Activated T-helper 17 cell treated with anti-CD3 and anti-CD28 coated beads, Interleukin-2, amount 50 U/mL, for 72 hours (primary cell): ENCODE results near the gene CFL1. TPM values are rescaled to one million over a fixed set of nuclear protein-coding genes. Genes with fewer than 3 reads are reported as not detected.
A peak's percentile ranks its signal among the peaks of the same experiment; 100 is the strongest.
"Not testable (repeated sequence)": the region's sequence is repeated elsewhere in the genome, so short reads cannot be mapped to it uniquely, and the experiment has no call there.

Source experiments
- ATAC-seq: fragments of 150-1000 bp; cut with Tn5 transposase; replicated peaks from 2 replicates; pipeline ENCODE4 v1.10.0; 2021; ENCODE audit warnings: mild to moderate bottlenecking, moderate library complexity
- H3K27ac Mint-ChIP-seq: one replicate; pipeline ENCODE4 v1.8.0; 2022; ENCODE audit warnings: mixed read lengths
- H3K27me3 Mint-ChIP-seq: one replicate; pipeline ENCODE4 v1.8.0; 2022; ENCODE audit warnings: mixed read lengths
- H3K36me3 Mint-ChIP-seq: one replicate; pipeline ENCODE4 v1.8.0; 2022; ENCODE audit warnings: low read depth, mild to moderate bottlenecking, mixed read lengths
- H3K4me1 Mint-ChIP-seq: one replicate; pipeline ENCODE4 v1.8.0; 2022; ENCODE audit warnings: mixed read lengths
- H3K4me3 Mint-ChIP-seq: one replicate; pipeline ENCODE4 v1.8.0; 2022; ENCODE audit warnings: mild to moderate bottlenecking, mixed read lengths
- H3K9me3 Mint-ChIP-seq: one replicate; pipeline ENCODE4 v1.8.0; 2022; ENCODE audit warnings: mixed read lengths
- total RNA-seq, 2 donors: library from RNA; stranded (reverse); gene quantifications; one replicate each; pipeline ENCODE4 v1.2.3, GENCODE V29; 2022

Gene CFL1
- total RNA-seq, 2 donors from 2014 or later, result 682 to 1,566 TPM

- Mint-ChIP-seq H3K4me3 (no peak overlapping the region), H3K4me1 (peaks cover 11% of the 10 kb centered on the region), H3K9me3 (no peaks in the 10 kb centered on the region), H3K27me3 (no peaks in the 10 kb centered on the region), H3K27ac (no peak overlapping the region), H3K36me3 (peaks cover 45% of the 10 kb centered on the region)
- ATAC-seq, result peak; percentile 63
Observed at GRCh38 chr11:65851083-65851579, 6.8 kb downstream of the CFL1 start.

GRCh38 chr11:65850217-65851082 lies 7.5 kb downstream of the CFL1 start:
- H3K27ac Mint-ChIP-seq, result no peak overlapping the region

GRCh38 chr11:65849771-65850216 lies 8.2 kb downstream of the CFL1 start:
- H3K27me3 Mint-ChIP-seq, result no peaks in the 10 kb centered on the region
- no peak overlapping the region for H3K4me3 Mint-ChIP-seq
- peaks cover 32% of the 10 kb centered on the region for H3K36me3 Mint-ChIP-seq
- no peak for ATAC-seq
- H3K4me1 Mint-ChIP-seq, result peaks cover 6% of the 10 kb centered on the region
- peak overlapping the region; percentile 36 for H3K27ac Mint-ChIP-seq
- H3K9me3 Mint-ChIP-seq, result no peaks in the 10 kb centered on the region

More at GRCh38 chr11:65850217-65851082, 7.5 kb downstream of the CFL1 start:
- ATAC-seq, result peak; percentile 8
- H3K4me1 Mint-ChIP-seq, result peaks cover 8% of the 10 kb centered on the region
- no peak overlapping the region for H3K4me3 Mint-ChIP-seq
- H3K36me3 Mint-ChIP-seq, result peaks cover 39% of the 10 kb centered on the region
- no peaks in the 10 kb centered on the region for H3K27me3 Mint-ChIP-seq
- no peaks in the 10 kb centered on the region for H3K9me3 Mint-ChIP-seq

GRCh38 chr11:65849366-65849765 lies 8.6 kb downstream of the CFL1 start:
- no peaks in the 10 kb centered on the region for H3K9me3 Mint-ChIP-seq
- peaks cover 28% of the 10 kb centered on the region for H3K36me3 Mint-ChIP-seq
- no peak overlapping the region for H3K4me3 Mint-ChIP-seq
- no peak for ATAC-seq
- H3K27ac Mint-ChIP-seq, result peak overlapping the region; percentile 36
- H3K27me3 Mint-ChIP-seq, result no peaks in the 10 kb centered on the region
- H3K4me1 Mint-ChIP-seq, result peaks cover 2% of the 10 kb centered on the region

- H3K27ac Mint-ChIP-seq, ATAC-seq, H3K4me3 Mint-ChIP-seq, H3K9me3 Mint-ChIP-seq, H3K27me3 Mint-ChIP-seq, H3K4me1 Mint-ChIP-seq: not testable (repeated sequence)
- peaks cover 21% of the 10 kb centered on the region for H3K36me3 Mint-ChIP-seq
Observed at GRCh38 chr11:65848693-65849092, 9.3 kb downstream of the CFL1 start.

- H3K9me3 Mint-ChIP-seq, result no peaks in the 10 kb centered on the region
- no peak for ATAC-seq
- no peaks in the 10 kb centered on the region for H3K27me3 Mint-ChIP-seq
- peaks cover 12% of the 10 kb centered on the region for H3K36me3 Mint-ChIP-seq
- H3K4me1 Mint-ChIP-seq, result no peaks in the 10 kb centered on the region
- H3K4me3 Mint-ChIP-seq, result no peak overlapping the region
- no peak overlapping the region for H3K27ac Mint-ChIP-seq
Observed at GRCh38 chr11:65847746-65848145, 10.2 kb downstream of the CFL1 start.

- no peaks in the 10 kb centered on the region for H3K9me3 Mint-ChIP-seq
- no peaks in the 10 kb centered on the region for H3K4me1 Mint-ChIP-seq
- H3K4me3 Mint-ChIP-seq, result no peak overlapping the region
- no peaks in the 10 kb centered on the region for H3K36me3 Mint-ChIP-seq
- no peak overlapping the region for H3K27ac Mint-ChIP-seq
- ATAC-seq, result no peak
- H3K27me3 Mint-ChIP-seq, result no peaks in the 10 kb centered on the region
Observed at GRCh38 chr11:65844231-65844872, 13.6 kb downstream of the CFL1 start.

GRCh38 chr11:65843811-65844210 lies 14.2 kb downstream of the CFL1 start:
- no peak for ATAC-seq
- H3K27me3 Mint-ChIP-seq, result no peaks in the 10 kb centered on the region

GRCh38 chr11:65842144-65842543 lies 15.8 kb downstream of the CFL1 start:
- H3K27ac Mint-ChIP-seq, result no peak overlapping the region
- no peaks in the 10 kb centered on the region for H3K4me1 Mint-ChIP-seq
- H3K4me3 Mint-ChIP-seq, result no peak overlapping the region
- H3K36me3 Mint-ChIP-seq, result no peaks in the 10 kb centered on the region
- no peak for ATAC-seq
- no peaks in the 10 kb centered on the region for H3K27me3 Mint-ChIP-seq
- no peaks in the 10 kb centered on the region for H3K9me3 Mint-ChIP-seq

More at GRCh38 chr11:65843811-65844210, 14.2 kb downstream of the CFL1 start:
- Mint-ChIP-seq H3K27ac (no peak overlapping the region), H3K4me1 (no peaks in the 10 kb centered on the region), H3K4me3 (no peak overlapping the region), H3K9me3 (no peaks in the 10 kb centered on the region), H3K36me3 (no peaks in the 10 kb centered on the region)

GRCh38 chr11:65834202-65834601 lies 23.8 kb downstream of the CFL1 start:
- Mint-ChIP-seq H3K27ac (no peak overlapping the region), H3K9me3 (no peaks in the 10 kb centered on the region), H3K36me3 (no peaks in the 10 kb centered on the region), H3K4me1 (peaks cover 20% of the 10 kb centered on the region), H3K4me3 (no peak overlapping the region), H3K27me3 (peaks cover 4% of the 10 kb centered on the region)
- ATAC-seq, result no peak

GRCh38 chr11:65833297-65834030 lies 24.5 kb downstream of the CFL1 start, which contains the start of gene SNX32:
TSS of gene SNX32 (plus strand) at chr11:65833963. CDS start at chr11:65834066, 103 bp downstream.
- H3K4me1 Mint-ChIP-seq, result peaks cover 20% of the 10 kb centered on the region

GRCh38 chr11:65832231-65832630 lies 25.7 kb downstream of the CFL1 start:
- peaks cover 24% of the 10 kb centered on the region for H3K4me1 Mint-ChIP-seq
- not testable (repeated sequence) for H3K27me3 Mint-ChIP-seq, ATAC-seq, H3K36me3 Mint-ChIP-seq, H3K4me3 Mint-ChIP-seq, H3K9me3 Mint-ChIP-seq
- H3K27ac Mint-ChIP-seq, result peak overlapping the region; percentile 61

More at GRCh38 chr11:65833297-65834030, 24.5 kb downstream of the CFL1 start, which contains the start of gene SNX32:
- peak; percentile 100 for ATAC-seq
- no peaks in the 10 kb centered on the region for H3K36me3 Mint-ChIP-seq
- peaks cover 4% of the 10 kb centered on the region for H3K27me3 Mint-ChIP-seq
- no peak within 1 kb of the TSS for H3K27ac Mint-ChIP-seq
- H3K4me3 Mint-ChIP-seq, result no peak within 1 kb of the TSS
- H3K9me3 Mint-ChIP-seq, result no peaks in the 10 kb centered on the region

GRCh38 chr11:65829459-65829858 lies 28.5 kb downstream of the CFL1 start:
- ATAC-seq, result no peak
- H3K36me3 Mint-ChIP-seq, result no peaks in the 10 kb centered on the region

More at GRCh38 chr11:65829459-65829858, 28.5 kb downstream of the CFL1 start:
- Mint-ChIP-seq H3K4me3 (no peak overlapping the region), H3K9me3 (no peaks in the 10 kb centered on the region), H3K27ac (no peak overlapping the region), H3K27me3 (peaks cover 4% of the 10 kb centered on the region), H3K4me1 (peaks cover 25% of the 10 kb centered on the region)
